ENCODE measurements around the gene CSNK2A3. TPM values are rescaled to one million over a fixed set of nuclear protein-coding genes. Genes with fewer than 3 reads are reported as not detected.

Gene CSNK2A3
- total RNA-seq, 1 experiment from 2014 or later, result 1.4 TPM

- CTCF ChIA-PET, result interaction anchor here (1.1 to 1.2 kb wide), 2 partner anchors 121 to 360 kb away, joined by 3 read pairs; no protein-coding TSS in a partner anchor
- TF ChIP-seq CDX4 (CRISPR knock-in tag; IDR thresholded peaks at IDR 0.05; ENCODE audit: borderline replicate concordance) (no peak), MYBL2 (CRISPR knock-in tag; IDR thresholded peaks at IDR 0.05) (no peak), GRHL2 (CRISPR knock-in tag; IDR thresholded peaks at IDR 0.05; ENCODE audit: insufficient replicate concordance, severe bottlenecking) (no peak), ZNF425 (CRISPR knock-in tag; conservative IDR thresholded peaks at IDR 0.05) (no peak), MXD4 (CRISPR knock-in tag; IDR thresholded peaks at IDR 0.05; ENCODE audit: borderline replicate concordance) (no peak), ZNF219 (CRISPR knock-in tag; IDR thresholded peaks at IDR 0.05; ENCODE audit: borderline replicate concordance) (no peak), JUN (CRISPR knock-in tag; IDR thresholded peaks at IDR 0.05) (no peak), EMX1 (CRISPR knock-in tag; IDR thresholded peaks at IDR 0.05) (no peak), ZNF512 (CRISPR knock-in tag; IDR thresholded peaks at IDR 0.05; ENCODE audit: borderline replicate concordance) (no peak), ESRRA (CRISPR knock-in tag; IDR thresholded peaks at IDR 0.05; ENCODE audit: borderline replicate concordance) (no peak), CTCF (IDR thresholded peaks at IDR 0.05) (no peak), ZSCAN18 (CRISPR knock-in tag; IDR thresholded peaks at IDR 0.05) (no peak), PREB (CRISPR knock-in tag; IDR thresholded peaks at IDR 0.05; ENCODE audit: borderline replicate concordance) (no peak), AR (CRISPR knock-in tag; IDR thresholded peaks at IDR 0.05) (no peak), IRF1 (CRISPR knock-in tag; IDR thresholded peaks at IDR 0.05) (no peak), ZNF138 (CRISPR knock-in tag; conservative IDR thresholded peaks at IDR 0.05) (no peak), ZNF532 (CRISPR knock-in tag; IDR thresholded peaks at IDR 0.05; ENCODE audit: borderline replicate concordance) (no peak), SP1 (CRISPR knock-in tag; conservative IDR thresholded peaks at IDR 0.05) (no peak), CREM (CRISPR knock-in tag; IDR thresholded peaks at IDR 0.05) (no peak)
Observed at GRCh38 chr11:11387622-11388305, 34.7 kb upstream of the CSNK2A3 start.

More at GRCh38 chr11:11387622-11388305, 34.7 kb upstream of the CSNK2A3 start:
- ATAC-seq (no peak), DNase-seq (ENCODE audit: low spot score) (no peak)
- peaks cover 3% of the 10 kb centered on the region; the same call in 1 of the 2 replicates for H3K36me3 Mint-ChIP-seq
- POLR2A ChIA-PET, result no interaction called here
- H3K4me1 Mint-ChIP-seq, result peaks cover 19% of the 10 kb centered on the region
- no peak overlapping the region for H3K4me3 Mint-ChIP-seq
- no peaks in the 10 kb centered on the region; the same call in none of the 2 replicates for H3K27me3 Mint-ChIP-seq (ENCODE audit: low read depth)
- H3K27ac Mint-ChIP-seq, result no peak overlapping the region
- H3K9me3 Mint-ChIP-seq, result peaks cover 5% of the 10 kb centered on the region
